ENCODE measurements around the gene TIMP3.

DNA sequence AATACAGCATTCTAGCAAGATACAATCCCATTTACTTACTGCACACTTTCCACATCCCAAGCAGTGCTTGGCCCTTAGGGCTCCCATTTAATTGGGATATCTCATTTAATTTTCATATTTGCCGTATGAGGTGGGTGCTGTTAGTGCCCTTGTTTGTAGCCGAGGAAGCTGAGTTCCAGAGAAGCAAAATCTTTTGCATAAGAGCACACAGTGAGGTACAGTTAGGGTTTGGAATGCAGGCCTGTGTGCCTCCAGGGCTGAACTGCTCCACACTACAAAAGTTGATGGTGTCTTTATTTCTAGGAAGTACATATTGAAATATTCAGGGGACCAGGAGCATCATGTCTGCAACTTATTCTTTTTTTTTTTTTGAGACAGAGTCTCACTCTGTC is 15.5 kb upstream of the TIMP3 start:
- TF ChIP-seq, protein P1, sequence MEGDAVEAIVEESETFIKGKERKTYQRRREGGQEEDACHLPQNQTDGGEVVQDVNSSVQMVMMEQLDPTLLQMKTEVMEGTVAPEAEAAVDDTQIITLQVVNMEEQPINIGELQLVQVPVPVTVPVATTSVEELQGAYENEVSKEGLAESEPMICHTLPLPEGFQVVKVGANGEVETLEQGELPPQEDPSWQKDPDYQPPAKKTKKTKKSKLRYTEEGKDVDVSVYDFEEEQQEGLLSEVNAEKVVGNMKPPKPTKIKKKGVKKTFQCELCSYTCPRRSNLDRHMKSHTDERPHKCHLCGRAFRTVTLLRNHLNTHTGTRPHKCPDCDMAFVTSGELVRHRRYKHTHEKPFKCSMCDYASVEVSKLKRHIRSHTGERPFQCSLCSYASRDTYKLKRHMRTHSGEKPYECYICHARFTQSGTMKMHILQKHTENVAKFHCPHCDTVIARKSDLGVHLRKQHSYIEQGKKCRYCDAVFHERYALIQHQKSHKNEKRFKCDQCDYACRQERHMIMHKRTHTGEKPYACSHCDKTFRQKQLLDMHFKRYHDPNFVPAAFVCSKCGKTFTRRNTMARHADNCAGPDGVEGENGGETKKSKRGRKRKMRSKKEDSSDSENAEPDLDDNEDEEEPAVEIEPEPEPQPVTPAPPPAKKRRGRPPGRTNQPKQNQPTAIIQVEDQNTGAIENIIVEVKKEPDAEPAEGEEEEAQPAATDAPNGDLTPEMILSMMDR (conservative IDR thresholded peaks at IDR 0.05; ENCODE audit: low read length), result no peak
- TF ChIP-seq EZH2phosphoT487 (IDR thresholded peaks at IDR 0.05; ENCODE audit: borderline replicate concordance), result no peak
